Measurements from ENCODE around the gene CAP2.

DNA sequence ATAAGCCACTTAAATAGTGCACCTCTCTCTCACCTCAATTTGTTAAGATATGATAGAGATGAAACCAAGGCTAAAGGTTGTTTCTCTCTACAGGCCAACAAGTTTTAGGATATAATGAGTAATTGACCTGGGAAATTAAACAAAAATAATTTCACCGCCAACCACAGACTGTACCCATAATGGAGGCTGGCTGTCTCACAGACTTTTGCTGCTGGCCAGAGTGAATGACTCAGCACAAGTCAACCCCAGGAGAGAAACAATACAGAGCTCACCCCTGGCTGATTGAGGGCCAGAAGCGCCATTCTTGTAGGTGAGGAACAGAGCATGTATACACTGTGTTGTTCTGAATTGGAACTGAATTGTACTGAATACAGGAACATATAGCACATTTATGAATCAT, 99.9 kb downstream of the CAP2 start:
- TF ChIP-seq, protein P1, sequence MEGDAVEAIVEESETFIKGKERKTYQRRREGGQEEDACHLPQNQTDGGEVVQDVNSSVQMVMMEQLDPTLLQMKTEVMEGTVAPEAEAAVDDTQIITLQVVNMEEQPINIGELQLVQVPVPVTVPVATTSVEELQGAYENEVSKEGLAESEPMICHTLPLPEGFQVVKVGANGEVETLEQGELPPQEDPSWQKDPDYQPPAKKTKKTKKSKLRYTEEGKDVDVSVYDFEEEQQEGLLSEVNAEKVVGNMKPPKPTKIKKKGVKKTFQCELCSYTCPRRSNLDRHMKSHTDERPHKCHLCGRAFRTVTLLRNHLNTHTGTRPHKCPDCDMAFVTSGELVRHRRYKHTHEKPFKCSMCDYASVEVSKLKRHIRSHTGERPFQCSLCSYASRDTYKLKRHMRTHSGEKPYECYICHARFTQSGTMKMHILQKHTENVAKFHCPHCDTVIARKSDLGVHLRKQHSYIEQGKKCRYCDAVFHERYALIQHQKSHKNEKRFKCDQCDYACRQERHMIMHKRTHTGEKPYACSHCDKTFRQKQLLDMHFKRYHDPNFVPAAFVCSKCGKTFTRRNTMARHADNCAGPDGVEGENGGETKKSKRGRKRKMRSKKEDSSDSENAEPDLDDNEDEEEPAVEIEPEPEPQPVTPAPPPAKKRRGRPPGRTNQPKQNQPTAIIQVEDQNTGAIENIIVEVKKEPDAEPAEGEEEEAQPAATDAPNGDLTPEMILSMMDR (IDR thresholded peaks at IDR 0.05) = no peak
- TF ChIP-seq POLR2A (IDR thresholded peaks at IDR 0.05) = no peak

All from testis (tissue), 2 donors.